NCI-H526 (cell line): Measurements from ENCODE around the gene DNLZ.

Experiments
- DNase-seq, 2 experiments: peaks; one replicate each; lab custom pipeline; 2025; lab: John Stamatoyannopoulos, UW

The DNLZ gene

DNA sequence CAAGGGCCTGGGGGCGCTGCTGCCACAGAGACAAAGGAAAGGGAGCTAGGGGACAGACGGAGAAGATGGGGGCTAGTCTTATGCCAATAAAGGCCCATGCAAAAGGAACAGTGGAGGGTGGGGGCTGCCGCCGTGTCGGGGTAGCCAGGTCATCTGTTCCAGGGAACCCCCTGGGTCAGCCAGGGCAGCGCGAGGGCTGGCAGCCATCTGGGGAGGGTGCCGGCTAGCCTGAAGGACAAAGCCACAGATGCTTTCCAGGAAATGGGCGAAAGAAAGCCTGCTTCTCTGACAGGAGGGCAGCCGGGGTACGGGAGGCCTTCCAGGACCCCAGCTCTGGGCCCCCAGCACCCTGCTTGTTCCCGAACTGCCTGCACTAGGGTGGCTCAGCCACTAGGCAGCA lies 11.6 kb upstream of the DNLZ start:
- no peak for DNase-seq

DNA sequence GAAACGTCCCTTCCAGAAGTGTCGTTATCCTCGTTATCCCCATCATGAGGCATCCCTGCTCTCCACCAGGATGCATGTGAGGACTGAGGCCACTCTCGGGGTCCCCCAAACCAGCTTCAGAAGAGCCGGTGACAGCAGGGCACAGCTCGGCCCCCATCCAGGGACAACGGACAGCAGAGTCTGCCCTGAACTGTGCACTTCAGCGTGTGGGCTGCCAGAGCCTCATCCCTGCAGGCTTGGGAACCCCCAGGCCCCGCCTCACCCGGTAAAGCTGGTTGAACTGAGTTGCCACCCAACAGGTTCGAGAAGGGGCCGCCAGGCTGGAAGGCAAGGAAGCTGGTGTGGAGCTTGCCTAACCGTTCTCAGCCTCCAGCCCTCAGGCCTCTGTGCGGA lies 10.6 kb upstream of the DNLZ start:
- no peak for DNase-seq

DNA sequence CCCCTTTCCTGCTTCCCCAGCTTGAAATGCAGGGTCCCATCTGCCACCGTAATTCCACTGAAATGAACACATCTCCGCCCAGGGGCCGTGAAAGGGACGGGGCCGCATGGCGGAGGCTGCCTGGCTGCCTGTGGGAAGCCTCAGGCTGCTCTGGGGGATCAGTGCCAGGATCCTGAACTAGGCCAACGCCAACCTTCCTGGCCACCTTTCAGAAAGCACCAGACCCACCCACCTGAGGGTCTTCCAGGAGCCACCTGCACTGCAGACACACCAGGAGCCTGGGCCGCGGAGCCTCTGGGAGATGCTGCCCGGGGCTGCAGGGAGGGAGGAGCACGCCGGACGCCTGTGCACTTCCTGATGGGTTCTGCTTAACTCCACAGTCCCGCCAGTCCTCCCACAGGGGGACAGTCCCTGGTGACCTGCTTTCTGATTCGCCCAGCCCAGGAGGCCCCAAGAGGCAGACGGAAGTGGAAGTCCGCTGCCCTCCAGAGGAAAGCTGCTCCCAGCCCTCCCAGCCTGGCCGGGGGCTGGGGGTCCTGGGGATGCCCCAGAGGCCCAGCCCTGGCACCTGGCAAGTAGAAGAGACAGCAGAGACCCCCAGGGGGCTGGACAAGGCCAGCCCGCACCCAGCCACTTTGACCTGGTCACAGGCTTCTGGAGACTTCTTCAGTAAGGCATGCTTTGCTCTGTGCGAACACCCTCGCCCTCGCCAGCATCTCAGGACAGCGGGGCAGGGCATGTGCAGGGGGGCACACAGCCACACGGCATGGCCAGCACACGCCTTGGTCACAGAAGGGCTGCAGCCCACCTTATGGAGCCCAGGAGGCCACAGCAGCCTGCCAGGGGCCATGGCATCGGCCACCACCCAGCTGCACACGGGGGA lies 10.0 kb upstream of the DNLZ start, which contains the start of gene CARD9:
TSS of gene CARD9 (minus strand) at position 370 of the 883 bp plus-strand sequence. CDS start 1,591 bp downstream, outside the sequence.
- no peak for DNase-seq

DNA sequence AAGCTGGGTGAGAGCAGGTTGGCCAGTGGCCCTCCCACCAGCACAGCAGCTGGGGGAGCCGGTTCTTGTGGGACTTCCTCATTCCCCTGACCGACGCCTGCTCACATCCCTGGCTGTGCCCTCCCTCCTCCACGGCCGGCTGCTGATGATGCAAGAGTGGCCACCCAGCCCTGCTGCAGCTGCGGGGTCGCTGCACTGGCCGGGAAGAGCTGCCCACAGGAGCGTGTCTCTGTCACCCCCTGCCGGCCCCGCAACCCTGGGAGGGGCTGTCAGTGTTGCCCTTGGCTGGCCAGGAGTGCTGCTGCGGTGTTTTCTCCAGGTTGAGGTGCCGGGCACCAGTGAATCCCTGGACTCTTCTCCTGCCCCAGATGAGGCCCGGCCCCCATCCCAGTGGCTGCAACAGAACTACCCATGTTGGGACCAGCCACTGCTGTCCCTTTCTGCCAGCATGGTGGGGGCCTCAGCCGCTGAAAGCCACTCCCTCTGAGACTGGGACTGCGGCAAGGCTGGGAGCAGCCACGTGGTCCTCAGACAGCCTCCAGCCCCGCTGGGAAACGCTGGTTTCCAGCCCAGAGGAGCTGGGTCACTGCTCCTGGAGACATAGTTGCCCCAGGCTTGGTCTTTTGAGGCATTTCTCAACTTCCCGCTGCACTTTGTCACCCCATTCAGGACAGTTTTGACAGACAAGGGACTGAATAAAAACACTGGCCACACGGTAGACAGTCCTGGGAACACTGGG lies 9.2 kb upstream of the DNLZ start:
- no peak for DNase-seq

DNA sequence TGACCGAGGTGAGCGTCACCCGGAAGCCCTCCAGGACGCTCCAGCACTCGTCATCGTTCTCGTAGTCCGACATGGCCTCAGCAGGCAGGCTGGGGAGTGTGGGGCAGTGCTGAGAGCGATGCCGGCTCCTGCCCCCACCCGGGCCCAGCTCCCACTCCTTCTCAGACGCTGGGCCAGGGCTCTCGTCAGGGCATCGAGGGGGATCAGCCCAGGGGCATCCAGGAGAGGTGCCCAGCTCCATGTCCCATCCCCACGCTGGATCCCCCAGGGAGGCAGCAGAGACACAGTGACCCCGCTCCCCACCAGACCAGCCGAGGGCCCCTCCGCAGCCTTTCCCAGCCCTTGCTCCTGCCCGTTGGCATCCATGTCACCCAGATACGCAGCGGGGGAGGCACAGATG lies 8.5 kb upstream of the DNLZ start:
- DNase-seq = no peak

DNA sequence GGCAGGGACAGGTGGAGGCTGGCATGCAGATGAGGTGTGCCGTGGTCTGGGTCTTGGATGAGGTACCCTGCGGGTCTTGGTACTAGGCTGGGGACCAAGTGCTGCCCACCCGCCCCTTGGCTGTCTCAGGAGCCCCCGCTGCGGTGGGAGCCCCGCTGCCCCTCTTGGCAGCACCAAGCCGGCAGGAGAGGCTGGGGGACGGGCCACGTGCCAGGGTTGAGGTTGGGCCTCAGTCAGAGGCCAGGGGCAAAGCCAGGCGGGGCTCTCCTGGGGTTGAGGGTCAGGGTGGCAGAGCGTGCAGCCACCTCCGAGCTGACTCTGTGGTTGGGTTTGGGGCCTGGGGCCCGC lies 8.0 kb upstream of the DNLZ start:
- DNase-seq = no peak

DNA sequence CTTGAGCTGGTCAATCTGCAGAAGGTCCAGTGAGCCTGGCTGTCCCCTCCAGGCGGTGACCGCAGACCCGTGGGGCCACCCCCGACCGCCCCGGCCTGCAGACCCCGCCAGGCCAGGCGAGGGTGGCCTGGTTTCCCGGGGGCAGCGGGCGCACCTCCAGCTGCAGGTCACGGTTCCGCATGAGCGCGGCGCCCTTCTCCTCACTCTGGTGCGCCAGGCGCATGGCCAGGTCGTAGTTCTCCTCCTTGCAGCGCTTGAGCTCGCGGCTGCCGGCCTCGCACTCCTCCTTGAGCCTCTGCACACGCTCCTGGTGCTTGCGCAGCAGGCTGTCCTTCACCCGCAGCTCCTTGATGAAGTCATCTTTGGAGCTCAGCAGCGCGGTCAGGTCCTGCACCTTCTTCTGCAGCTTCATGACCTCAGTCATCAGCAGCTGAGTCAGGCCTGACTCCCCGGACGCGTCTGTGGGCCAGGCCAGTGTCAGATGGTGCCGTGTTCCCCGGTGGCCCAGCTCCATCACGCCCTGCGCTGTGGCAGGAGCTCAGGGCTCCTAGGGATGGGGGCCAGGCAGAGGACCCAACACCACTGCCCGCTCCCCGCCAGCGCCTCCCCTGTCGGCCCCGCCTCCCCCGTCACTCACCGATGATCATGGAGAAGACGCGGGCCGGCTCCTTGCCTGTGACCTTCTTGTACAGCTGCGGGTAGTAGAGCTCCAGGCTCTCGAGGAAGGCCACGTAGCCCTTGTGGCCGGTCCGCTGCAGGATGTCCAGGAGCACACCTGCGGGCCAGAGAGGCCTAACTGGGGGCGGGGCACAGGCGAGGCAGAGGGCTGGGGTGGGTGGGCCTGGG lies 7.4 kb upstream of the DNLZ start:
- no peak for DNase-seq

DNA sequence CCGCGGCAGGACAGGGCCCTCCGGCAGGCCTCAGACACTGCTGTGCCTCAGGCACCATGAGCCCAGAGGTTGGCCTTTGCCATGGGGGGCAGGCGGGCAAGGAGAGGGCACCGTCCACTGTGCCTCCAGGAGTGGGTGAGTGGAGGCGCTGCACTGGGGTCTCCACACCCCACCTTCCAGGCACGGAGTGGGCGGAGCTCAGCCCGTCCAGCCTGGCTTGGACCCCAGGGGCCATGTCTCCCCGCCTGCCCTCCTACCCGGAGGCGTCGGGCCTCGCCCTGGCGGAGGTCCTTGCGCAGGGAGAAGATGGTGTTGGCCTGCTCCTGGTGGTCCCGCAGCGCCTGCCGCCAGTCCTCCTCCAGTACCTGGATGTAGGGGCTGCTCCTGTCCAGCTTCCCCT lies 6.5 kb upstream of the DNLZ start:
- DNase-seq = no peak

DNA sequence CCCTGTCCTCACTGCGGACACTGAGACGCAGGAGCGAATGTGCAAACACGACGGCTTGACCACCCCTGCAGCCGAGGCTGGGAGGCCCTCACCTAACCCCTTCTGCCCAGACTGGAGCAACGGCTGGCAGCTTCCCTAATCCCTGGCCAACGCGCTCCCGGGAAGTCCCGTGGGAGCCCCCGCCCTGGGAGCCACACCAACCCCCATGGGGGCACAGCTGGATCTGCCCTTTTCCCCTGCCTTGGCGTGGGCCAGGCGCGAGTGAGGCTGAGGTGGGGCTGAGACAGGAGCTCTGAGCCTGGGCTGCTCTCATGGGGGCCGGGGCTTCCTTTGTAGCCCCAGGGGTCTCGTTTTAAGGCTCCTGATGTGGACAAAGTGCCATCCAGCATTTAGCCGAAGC lies 4.6 kb upstream of the DNLZ start:
- DNase-seq = no peak

DNA sequence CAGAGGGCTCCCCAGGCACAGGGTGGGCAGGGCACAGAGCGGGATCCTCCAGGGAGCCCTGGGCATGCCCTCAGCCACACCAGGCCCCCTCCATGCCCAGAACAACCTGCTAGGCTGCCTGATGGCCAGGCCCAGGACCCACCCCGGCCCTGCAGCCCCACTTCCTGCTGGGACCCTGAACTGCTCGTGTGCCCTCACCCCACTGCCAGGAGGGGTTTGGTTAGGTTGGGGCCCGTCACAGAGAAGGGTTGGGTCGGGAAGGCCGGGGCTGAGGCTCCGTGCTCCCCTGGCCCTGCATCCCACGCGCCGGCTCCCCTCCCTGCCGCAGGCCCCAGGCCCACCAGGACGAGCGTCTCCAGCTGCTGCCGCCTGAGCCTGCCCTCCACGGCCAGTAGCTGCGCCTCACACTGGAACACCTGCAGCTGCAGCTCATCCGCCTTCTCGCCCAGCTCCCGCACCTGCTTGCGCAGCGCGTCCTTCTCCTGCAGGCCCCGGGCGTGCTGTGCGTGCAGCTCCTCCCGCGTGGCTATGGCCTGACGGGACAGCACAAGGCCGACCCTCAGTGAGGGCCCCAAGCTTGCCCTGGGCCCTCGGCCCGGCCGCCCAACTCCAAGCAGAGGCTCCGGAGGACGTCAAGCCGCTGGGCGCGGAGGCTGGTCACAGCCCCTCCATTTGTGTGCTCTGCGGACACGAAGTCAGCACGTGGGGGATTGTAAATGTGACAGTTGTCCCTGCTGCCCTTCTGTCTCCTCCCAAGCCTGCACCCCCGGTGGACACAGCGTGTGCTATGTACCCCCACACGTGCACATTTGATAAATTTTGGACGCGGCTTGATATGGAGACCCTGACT lies 4.0 kb upstream of the DNLZ start:
- no peak for DNase-seq

DNA sequence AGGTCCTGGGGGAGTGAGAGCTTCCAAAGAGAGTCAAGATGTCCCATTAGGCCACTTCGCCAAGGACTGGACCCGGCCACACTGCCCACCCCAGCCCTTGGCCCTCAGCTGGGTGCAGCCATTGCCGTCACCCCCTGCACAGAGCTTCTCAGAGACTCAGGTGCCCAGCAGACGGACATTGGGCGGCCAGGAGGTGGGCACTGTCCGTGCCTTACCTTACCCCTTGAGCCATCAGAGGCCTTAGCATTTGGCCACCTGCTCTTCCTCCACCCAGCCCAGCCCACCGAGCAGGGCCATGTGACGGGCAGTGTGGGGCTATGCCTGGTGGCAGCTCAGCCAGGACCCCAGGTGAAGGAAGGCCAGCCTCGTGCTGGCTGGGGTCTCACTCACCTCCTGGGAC lies 3.3 kb upstream of the DNLZ start:
- DNase-seq = no peak

DNA sequence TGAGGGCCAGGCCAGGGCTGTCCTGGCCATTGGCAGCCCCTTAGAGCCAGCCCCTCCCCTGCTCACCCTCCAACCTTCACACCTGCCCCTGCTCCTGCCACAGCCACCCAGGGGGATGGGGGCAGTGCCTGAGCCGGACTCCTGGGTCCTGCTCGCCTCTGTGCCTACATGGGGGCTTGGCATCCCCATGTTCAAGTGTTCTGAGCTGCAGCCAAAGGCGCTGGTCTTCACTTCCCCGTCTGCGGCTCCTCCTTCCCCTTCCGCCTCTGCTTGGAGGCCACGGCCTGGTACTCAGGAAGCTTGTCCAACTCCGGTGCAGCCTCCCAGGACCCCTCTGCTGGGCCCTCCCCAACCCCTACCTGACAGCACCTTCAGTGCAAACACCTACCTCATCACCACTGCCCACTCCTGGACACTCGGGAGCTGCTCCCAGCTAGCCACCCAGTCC lies 2.3 kb upstream of the DNLZ start:
- no peak for DNase-seq

DNA sequence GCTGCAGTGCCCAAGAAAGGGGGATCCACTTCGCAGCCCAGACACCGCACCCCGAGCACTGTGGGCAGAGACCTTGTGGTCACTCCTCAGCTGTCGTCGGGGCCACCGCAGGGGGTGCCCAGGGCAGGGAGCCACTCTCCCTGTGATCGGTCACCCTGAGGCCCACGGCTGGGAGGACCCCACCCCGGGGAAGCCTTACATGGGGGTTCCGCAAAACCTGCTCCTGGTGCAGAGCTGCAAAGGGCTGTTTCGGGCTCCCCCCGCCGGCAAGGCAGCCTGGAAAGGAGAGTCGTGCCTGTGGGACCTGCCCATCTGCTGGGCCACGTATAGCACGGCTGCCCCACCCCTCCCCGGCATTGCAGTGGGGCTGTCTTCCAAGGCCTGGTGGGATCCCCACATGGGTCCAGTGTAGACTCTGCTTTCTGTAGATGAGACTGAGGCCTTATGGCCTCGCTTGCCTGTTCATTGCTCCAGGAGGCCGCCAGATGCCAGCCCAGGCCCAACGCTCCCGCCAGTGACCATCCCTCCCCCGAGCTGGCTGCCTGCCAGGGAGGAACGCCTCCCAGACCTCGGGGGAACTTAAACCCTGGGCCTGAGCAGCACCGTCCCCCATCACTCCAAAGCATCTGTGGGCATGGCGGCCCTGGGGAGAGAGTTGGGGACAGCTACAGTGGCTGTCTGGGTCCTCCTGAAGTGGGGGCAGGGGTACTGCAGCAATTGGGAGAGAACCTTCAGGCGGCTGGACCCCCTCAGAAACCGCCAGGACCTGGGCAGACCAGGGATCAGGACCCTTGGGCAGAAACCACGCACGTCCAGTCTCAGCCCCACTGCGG lies 1.6 kb upstream of the DNLZ start:
- DNase-seq = no peak

DNA sequence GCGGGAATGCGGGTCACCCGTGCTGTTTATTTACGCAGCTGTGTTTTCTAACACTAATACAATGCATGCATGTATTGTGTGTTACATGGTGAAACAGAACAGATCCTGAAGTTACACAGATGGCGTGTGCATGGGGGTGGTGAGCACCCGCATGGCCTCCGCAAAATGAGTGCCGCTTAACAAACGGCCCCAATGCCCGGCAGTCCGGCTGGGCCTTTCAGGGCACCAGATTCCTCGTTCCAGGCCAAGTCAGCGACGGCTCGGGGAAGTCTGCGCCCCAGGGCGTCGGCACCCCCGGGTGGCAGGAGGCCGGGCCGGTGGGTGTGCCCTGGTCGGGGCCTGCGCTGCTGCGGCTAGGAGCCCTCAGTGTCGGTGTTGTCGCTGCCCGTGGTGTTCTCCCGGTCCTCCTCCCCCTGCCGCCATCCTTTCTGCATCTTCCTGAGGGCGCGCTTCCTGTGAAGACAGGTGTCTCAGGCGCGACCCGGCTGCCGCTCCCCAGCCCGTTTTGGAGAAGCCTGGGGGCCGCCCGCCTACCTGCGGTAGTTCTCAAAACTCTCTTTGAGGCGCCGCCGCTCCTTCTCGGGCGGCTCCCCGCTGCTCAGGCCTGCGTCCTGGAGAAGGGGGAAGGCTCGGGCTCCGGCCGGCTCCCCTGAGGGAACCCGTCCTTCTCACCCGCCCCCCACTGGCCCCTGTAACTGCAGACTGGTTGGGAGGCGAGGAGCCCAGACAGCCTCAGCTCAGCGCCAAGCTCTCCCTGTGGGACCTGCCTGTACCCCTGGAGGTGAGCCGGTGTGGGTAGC lies 605 bp upstream of the DNLZ start:
- DNase-seq = no peak

DNA sequence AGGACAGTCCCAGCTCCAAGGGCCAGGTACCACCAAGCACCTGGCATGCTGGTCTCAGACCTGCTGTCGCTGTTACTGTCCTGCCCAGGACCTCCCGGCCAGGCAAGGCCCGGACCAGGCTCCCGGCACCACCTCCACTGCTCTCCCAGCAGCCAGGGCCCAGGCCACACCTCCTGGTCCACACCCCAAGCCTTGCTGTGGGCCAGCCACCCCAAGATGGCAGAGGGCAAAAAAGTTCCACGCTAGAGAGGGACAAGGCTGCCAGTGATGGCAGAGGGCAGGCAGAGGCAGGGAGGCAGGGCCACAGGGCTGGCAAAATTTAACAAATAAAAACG lies 1.1 kb downstream of the DNLZ start:
- no peak for DNase-seq

DNA sequence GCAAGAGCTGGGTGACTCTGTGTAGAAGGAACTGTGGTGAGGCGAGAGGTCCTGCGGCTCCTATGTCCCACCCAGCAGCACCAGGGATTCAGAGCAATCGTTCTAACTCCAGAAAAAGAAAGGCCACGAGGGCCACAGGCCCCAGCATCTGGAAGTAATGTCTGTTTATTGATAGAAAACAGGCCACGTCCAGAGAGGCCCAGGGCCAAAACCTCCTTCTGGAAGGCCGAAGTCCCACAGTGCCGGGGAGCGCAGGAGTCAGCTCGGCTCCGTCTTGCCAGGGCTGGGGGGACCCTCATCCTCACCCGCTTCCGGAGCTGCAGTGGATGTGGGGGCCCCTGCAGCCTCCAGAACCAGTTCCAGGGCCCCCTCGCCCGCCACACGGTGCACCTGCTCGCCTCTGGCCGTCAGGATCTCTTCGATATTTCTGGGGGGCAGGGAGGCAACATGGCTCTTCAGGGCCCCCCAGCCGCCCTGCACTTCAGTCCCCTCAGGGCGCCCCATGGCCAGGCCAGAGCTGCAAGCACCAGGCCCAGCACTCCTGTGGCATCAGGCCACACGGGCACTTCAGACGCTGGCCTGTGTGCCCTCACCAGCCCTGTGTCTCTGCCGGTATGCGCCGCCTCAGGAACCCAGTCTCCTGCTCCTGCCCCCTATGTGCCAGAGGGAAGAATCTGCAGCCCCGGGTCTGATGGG lies 1.6 kb downstream of the DNLZ start:
- DNase-seq = no peak

DNA sequence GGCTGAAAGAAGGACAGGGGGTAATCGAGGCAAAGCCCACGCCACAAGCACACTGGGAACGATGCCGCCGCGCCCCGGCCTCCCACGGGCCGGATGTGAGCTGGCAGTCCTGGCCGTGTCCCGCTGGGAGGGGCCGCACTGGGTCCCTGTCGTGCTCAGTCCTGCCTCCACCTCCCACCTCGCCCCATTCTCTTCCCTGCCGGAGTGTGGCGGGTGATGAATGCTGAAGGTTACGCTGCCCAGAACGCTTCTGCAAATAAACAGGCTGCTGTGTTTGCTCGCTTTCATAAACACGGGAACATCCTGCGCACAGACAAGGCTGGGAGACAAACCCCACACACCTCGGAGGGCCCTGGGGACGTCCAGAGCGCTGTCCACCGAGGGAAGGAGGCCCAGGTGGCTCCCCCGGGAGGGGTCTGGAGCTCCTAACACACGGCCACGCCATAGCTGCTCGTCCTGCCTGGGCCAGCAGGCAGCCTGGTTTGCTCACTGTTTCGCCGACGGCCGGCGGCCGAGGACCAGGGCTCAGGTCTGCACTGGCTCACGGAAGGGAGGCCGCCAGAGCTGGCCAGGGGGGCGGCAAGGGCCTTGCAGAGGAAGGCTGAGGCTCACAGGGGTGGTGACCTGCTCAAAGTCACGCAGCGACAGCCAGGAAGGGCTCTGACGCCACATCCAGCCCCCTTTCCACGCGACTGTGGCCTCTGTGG lies 2.3 kb downstream of the DNLZ start:
- DNase-seq = no peak
